Stomach (tissue), 4 donors: Measurements from ENCODE around the gene CHST12.

Experiments used
- CTCF ChIP-seq, 7 experiments: fragments of 450-650 bp in 4 of 7; fragments of 200-600 bp in 3 of 7; sonication (generic) in 3 of 7; IDR thresholded peaks; one replicate each; pipeline ENCODE4 v1.5.1; 2016 to 2019; ENCODE audit warnings: antibody characterized with exemption in 7 of 7, control low read depth in 2 of 7, mild to moderate bottlenecking in 1 of 7
- EP300 ChIP-seq: sonication (generic); formaldehyde crosslinking; IDR thresholded peaks from one replicate; pipeline ENCODE4 v1.6.1; 2017; ENCODE audit warnings: antibody characterized with exemption
- POLR2A ChIP-seq, 4 donors: fragments of 450-650 bp; IDR thresholded peaks; one replicate each; pipeline ENCODE4 v1.6.1; 2016; ENCODE audit warnings: antibody characterized with exemption in 4 of 4, control low read depth in 2 of 4, mild to moderate bottlenecking in 1 of 4, moderate library complexity in 1 of 4
- POLR2AphosphoS5 ChIP-seq, 3 donors: sonication (generic); formaldehyde crosslinking; IDR thresholded peaks; one replicate each; pipeline ENCODE4 v1.6.1; 2016; ENCODE audit warnings: antibody characterized with exemption in 3 of 3

DNA sequence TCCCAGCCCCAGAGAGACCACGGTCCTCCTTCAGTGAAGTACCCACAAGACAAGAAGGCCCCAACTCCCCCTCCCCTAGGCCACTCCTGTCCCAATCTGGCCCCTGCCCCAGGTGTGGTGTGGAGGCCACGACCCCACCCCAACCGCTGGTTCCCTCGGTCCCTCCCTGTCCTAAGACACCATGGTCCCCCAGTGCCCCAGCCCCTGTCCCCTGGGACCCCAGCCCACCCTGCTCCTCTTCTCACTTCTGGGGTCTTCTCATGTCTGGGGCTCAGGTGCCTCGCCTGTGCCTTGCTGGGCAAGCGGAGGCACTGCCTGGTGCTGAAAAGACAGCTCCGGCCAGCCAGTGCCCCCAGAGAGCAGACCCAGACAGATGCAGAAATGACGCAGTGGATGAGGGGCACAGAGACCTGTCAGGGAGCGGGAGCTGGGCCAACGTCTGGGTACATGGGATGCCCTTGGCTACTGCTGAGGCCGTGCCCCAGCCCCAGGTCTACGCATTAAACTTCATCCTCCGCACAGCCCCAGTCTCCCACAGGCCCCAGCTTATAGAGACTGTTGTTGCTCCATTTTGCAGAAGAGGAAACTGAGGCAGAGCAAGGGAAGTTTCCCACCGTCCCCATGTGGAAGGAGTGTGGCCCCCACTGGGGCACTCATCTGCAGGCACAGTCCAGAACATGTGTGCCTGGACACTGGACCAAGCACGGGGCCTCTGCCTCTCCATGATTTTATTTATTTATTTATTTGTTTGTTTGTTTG, 58.0 kb downstream of the CHST12 start:
- TF ChIP-seq POLR2A (IDR thresholded peaks at IDR 0.05), result no peak
- TF ChIP-seq CTCF (IDR thresholded peaks at IDR 0.05), result no peak
- TF ChIP-seq EP300, result no peak
- no peak for TF ChIP-seq POLR2AphosphoS5 (IDR thresholded peaks at IDR 0.05)
